Astrocyte of the hippocampus (primary cell): ENCODE data around the gene FBXO5.

Experiments used
- DNase-seq: peaks from one replicate; pipeline ENCODE4 v3.0.0; 2011; ENCODE audit warnings: low read depth, low spot score

FBXO5 gene

GRCh38 chr6:152952045-152952444, 30.8 kb downstream of the FBXO5 start:
- peak; percentile 18 for DNase-seq

- no peak for DNase-seq
Measured at GRCh38 chr6:152950240-152950639, 32.6 kb downstream of the FBXO5 start.

- DNase-seq, result peak; percentile 61
Measured at GRCh38 chr6:152948150-152948768, 34.6 kb downstream of the FBXO5 start.

DNA sequence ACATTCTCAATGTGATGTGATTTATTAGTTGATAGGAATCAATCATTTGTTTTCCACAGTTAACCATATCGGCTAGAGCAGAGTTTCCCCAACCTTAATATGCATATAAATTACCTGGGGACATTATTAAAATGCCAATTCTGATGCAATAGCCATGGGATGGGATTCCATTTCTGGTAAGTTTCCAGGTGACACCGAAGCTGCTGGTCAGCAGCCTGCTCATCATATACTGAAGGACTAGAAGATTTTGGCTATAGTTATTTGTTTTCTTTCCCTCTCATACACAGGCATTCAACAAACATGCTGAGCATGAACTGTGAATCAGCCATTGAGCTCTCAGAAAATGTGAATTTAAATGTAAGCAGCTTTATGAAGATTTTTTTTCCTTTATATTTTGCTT, 35.8 kb downstream of the FBXO5 start:
- DNase-seq, result no peak

- no peak for DNase-seq
Measured at GRCh38 chr6:152946484-152946883, 36.4 kb downstream of the FBXO5 start.

GRCh38 chr6:152943260-152943897, 39.5 kb downstream of the FBXO5 start:
- no peak for DNase-seq

GRCh38 chr6:152942319-152942869, 40.4 kb downstream of the FBXO5 start:
- no peak for DNase-seq

- no peak for DNase-seq
Measured at GRCh38 chr6:152941746-152942145, 41.1 kb downstream of the FBXO5 start.

DNA sequence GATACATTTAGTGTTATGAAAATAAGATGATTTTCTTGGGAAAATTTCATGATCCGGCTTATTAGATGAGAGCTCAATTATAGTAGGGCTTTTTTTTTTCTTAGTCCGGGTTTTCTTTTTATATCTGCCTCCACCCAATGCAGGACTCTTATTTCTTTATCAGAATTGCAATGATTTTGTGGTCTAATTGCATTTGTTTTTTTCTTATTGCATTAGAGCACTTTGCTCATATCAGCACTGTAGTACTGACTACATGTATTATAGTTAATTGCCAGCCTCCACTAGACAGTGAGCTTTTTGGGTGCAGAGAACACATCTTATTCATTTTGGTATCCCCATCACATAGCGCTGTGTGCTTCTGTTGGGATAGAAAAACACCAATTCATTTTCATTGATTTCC, 50.0 kb downstream of the FBXO5 start:
- no peak for DNase-seq

DNA sequence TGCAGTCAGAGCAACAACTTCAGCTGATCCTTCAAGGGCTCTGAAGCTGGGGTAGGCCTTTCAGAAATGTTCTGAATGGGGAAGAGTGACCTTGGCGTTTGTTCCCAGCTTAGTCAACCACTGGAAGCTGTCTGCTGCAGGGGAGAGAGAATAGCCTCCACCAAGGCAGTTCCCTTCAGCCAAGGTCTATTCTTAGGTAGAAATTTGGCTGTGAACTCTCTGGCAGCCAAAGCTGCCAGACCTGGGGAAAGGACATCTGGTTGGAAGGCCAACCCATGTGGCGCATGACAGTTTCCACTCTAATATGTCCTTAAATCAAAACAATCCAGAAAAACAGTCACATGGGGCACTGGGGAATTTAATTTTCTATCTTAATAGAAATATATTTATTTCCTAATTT, 60.1 kb downstream of the FBXO5 start:
- DNase-seq, result no peak
